ENCODE data around the gene DNAH2. TPM values are rescaled to one million over a fixed set of nuclear protein-coding genes. Genes with fewer than 3 reads are reported as not detected.
A peak's percentile ranks its signal among the peaks of the same experiment; 100 is the strongest.

Gene DNAH2
- total and polyA plus RNA-seq, 2 of the 13 experiments (the other 11 are each of a cell fraction or from before 2014, with no cell fraction given), result not detected

- TF ChIP-seq ZNF652 (CRISPR knock-in tag; IDR thresholded peaks at IDR 0.05; ENCODE audit: borderline replicate concordance, low read depth) (no peak), ZNF543 (CRISPR knock-in tag; IDR thresholded peaks at IDR 0.05) (0 out of 2 replicates have a peak, but pooled peaks have one; percentile 16), ZNF607 (CRISPR knock-in tag; IDR thresholded peaks at IDR 0.05; ENCODE audit: borderline replicate concordance) (no peak; the same call in 1 of the 2 replicates), TGIF2 (CRISPR knock-in tag; IDR thresholded peaks at IDR 0.05) (peak; percentile 67), NFIB (CRISPR knock-in tag; IDR thresholded peaks at IDR 0.05; ENCODE audit: borderline replicate concordance) (no peak), MXD4 (CRISPR knock-in tag; IDR thresholded peaks at IDR 0.05) (no peak; the same call in none of the 2 replicates), SP2 (CRISPR knock-in tag; IDR thresholded peaks at IDR 0.05) (peak; percentile 73), ZNF605 (CRISPR knock-in tag; IDR thresholded peaks at IDR 0.05) (peak; percentile 17; the same call in 1 of the 2 replicates), XRCC5 (optimal IDR thresholded peaks at IDR 0.05; ENCODE audit: low read length) (peak; percentile 40), RFX5 (IDR thresholded peaks at IDR 0.05; ENCODE audit: low read depth, low read length) (peak; percentile 91), FOXA1 (IDR thresholded peaks at IDR 0.05) (no peak), FOXA1 (CRISPR knock-in tag; IDR thresholded peaks at IDR 0.05) (no peak), TARDBP (CRISPR knock-in tag; IDR thresholded peaks at IDR 0.05) (peak; percentile 52), ZNF431 (CRISPR knock-in tag; IDR thresholded peaks at IDR 0.05; ENCODE audit: borderline replicate concordance, low read depth) (0 out of 2 replicates have a peak, but pooled peaks have one; percentile 10), NFRKB (IDR thresholded peaks at IDR 0.05) (no peak), RFXAP (CRISPR knock-in tag; IDR thresholded peaks at IDR 0.05; ENCODE audit: borderline replicate concordance) (peak; percentile 99)
Observed at GRCh38 chr17:7834957-7835813, 117.6 kb downstream of the DNAH2 start (continued).
